Neutrophil (primary cell): ENCODE results near the gene CCDC186.

ENCODE experiments used
- H3K27ac ChIP-seq: fragments of 200-600 bp; sonication (generic); 2 replicates; pipeline ENCODE4 v1.5.1; 2016; ENCODE audit warnings: mild to moderate bottlenecking, moderate library complexity
- H3K27me3 ChIP-seq: fragments of 200-600 bp; sonication (generic); 2 replicates; pipeline ENCODE4 v1.6.0; 2016; ENCODE audit warnings: mild to moderate bottlenecking
- H3K36me3 ChIP-seq: fragments of 200-600 bp; sonication (generic); 2 replicates; pipeline ENCODE4 v1.5.1; 2017
- H3K4me1 ChIP-seq, 2 experiments: fragments of 200-600 bp in 1 of 2; sonication (generic) in 1 of 2; 1 replicate in 1 of 2; 2 replicates in 1 of 2; pipeline versions ENCODE4 v1.5.1 to v1.6.1; 2013 to 2016; ENCODE audit warnings: low read depth in 1 of 2, low read length in 1 of 2, mild to moderate bottlenecking in 1 of 2, moderate library complexity in 1 of 2; ENCODE audit not compliant: control insufficient read depth in 1 of 2, insufficient read depth in 1 of 2
- H3K4me3 ChIP-seq, 2 experiments: fragments of 200-600 bp in 1 of 2; sonication (generic) in 1 of 2; 1 replicate in 1 of 2; 2 replicates in 1 of 2; pipeline ENCODE4 v1.5.1; 2013 to 2016; ENCODE audit warnings: low read depth in 1 of 2, low read length in 1 of 2, mild to moderate bottlenecking in 1 of 2, moderate library complexity in 1 of 2
- H3K9me3 ChIP-seq: fragments of 200-600 bp; sonication (generic); 2 replicates; pipeline ENCODE4 v1.5.1; 2016
- CTCF ChIP-seq: fragments of 200-600 bp; sonication (generic); IDR thresholded peaks from 2 replicates; pipeline ENCODE4 v1.5.1; 2016; ENCODE audit warnings: antibody characterized with exemption

CCDC186 gene

DNA sequence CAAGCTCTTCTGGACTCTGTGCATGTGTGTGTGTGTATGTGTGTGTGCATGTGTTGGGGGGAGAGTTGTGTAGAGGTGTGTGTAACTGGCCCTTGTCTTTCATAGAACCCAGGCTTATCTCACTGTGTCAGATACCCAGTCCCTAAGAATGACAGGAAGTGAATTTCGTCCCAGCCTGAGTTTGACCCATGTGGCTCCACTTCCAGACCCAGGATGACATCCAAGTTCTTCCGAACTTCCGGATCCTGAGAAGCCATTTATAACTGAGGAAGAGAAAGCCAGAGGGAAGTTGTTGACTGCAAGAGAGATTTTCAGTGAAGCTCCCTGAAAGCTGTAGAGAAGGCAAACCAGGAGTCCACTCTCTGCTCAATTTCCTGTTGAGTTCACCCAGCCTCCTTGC, 77.1 kb downstream of the CCDC186 start:
- TF ChIP-seq CTCF: no peak
- peaks cover 38 to 58% of the 10 kb centered on the region in 2 experiments for H3K4me1 ChIP-seq
- no peak overlapping the region for H3K4me3 ChIP-seq
- peaks cover 28% of the 10 kb centered on the region for H3K27me3 ChIP-seq
- H3K27ac ChIP-seq: no peak overlapping the region
- no peaks in the 10 kb centered on the region for H3K9me3 ChIP-seq
- no peaks in the 10 kb centered on the region for H3K36me3 ChIP-seq

- TF ChIP-seq CTCF: no peak
- Histone ChIP-seq H3K27me3 (peaks cover 16% of the 10 kb centered on the region), H3K36me3 (no peaks in the 10 kb centered on the region), H3K4me1 (peaks cover 31 to 49% of the 10 kb centered on the region in 2 experiments), H3K4me3 (no peak overlapping the region), H3K27ac (no peak overlapping the region), H3K9me3 (no peaks in the 10 kb centered on the region)
Measured at GRCh38 chr10:114095559-114096337, 78.3 kb downstream of the CCDC186 start.

DNA sequence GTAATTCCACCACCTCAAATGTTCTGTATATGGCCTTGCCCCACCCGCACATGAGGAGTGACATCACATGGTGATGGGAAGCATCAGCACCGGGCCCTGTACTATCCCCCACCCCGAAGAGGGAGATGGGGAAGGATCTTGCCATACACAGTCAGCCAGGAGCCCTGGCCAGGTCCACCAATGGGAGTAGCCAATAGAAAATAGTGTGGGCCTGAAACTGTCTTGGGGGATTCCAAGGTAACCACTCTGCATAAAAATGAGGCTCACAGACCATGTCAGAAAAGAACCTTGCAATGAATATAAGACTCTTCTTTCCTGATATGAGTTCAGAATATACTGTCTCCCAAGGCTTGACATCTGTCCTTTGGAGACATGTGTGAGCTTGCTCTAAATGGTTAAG, 79.2 kb downstream of the CCDC186 start:
- no peak overlapping the region for H3K4me3 ChIP-seq
- H3K9me3 ChIP-seq: no peaks in the 10 kb centered on the region
- peaks cover 7% of the 10 kb centered on the region for H3K27me3 ChIP-seq
- no peak overlapping the region for H3K27ac ChIP-seq
- no peak for TF ChIP-seq CTCF
- H3K36me3 ChIP-seq: no peaks in the 10 kb centered on the region
- peaks cover 28 to 41% of the 10 kb centered on the region in 2 experiments for H3K4me1 ChIP-seq

DNA sequence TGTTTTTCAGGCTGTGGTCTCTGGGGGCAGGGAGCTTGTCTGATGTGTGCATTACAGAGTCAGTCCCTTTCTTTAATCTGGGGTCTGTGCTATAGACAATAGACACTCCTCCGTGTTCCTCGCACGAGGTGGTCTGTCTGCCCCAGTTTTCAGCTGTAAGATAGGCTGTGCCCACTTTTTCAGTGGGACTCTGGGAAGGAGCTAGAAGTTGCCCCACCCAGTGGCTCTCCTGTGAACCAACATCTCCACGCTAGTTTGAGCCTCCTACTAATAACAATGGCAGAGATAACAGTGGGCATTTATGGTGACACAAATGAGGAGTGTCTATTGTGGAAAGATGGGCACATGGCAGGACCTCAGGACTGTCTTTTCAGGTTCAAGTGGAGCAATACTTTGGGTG, 86.3 kb downstream of the CCDC186 start:
- Histone ChIP-seq H3K9me3 (no peaks in the 10 kb centered on the region), H3K4me1 (no peaks in the 10 kb centered on the region)
- TF ChIP-seq CTCF: no peak

DNA sequence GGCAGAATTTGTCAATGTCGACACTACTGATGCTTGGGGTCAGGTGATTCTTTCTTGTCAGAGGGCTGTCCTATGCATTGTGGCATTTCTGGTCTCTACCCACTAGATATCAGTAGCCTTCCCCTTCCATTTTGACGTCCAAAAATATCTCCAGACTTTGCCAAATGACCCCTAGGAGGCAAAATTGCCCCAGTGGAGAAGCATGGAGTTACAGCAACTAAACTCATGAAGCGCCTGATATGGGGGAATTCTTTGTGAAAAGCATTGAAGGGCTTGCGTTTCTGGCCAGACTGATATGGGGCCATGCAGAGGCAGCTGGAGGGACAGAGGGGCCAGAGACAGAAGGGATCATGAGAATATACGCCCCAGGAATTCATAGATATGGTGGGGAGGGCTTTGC, 86.7 kb downstream of the CCDC186 start:
- Histone ChIP-seq H3K27me3 (no peaks in the 10 kb centered on the region), H3K36me3 (no peaks in the 10 kb centered on the region), H3K27ac (no peak overlapping the region), H3K4me3 (no peak overlapping the region), H3K4me1 (no peaks in the 10 kb centered on the region), H3K9me3 (no peaks in the 10 kb centered on the region)
- no peak for TF ChIP-seq CTCF

More for the DNA sequence above, 86.3 kb downstream of the CCDC186 start:
- Histone ChIP-seq H3K27ac (no peak overlapping the region), H3K27me3 (no peaks in the 10 kb centered on the region), H3K36me3 (no peaks in the 10 kb centered on the region), H3K4me3 (no peak overlapping the region)
